HG03045 (cell line): Measurements from ENCODE around the gene PLEKHA5.
"Not testable (repeated sequence)": the region's sequence is repeated elsewhere in the genome, so short reads cannot be mapped to it uniquely, and the experiment has no call there.

Experiments
- ATAC-seq: cut with Tn5 transposase; IDR thresholded peaks from one replicate; pipeline ENCODE4 v1.9.1; 2021; ENCODE audit warnings: mild to moderate bottlenecking, moderate library complexity; ENCODE audit not compliant: unreplicated experiment

The PLEKHA5 gene

DNA sequence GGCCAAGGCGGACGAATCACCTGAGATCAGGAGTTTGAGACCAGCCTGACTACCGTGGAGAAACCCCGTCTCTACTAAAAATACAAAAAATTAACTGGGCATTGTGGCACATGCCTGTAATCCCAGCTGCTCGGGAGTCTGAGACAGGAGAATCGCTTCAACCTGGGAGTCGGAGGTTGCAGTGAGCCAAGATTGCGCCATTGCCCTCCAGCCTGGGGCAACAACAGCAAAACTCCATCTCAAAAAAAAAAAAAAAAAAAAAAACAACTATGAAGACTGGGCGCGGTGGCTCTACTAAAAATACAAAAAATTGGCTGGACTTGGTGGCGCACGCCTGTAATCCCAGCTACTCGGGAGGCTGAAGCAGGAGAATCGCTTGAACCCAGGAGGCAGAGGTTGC lies 176.1 kb downstream of the PLEKHA5 start:
- ATAC-seq, result not testable (repeated sequence)

DNA sequence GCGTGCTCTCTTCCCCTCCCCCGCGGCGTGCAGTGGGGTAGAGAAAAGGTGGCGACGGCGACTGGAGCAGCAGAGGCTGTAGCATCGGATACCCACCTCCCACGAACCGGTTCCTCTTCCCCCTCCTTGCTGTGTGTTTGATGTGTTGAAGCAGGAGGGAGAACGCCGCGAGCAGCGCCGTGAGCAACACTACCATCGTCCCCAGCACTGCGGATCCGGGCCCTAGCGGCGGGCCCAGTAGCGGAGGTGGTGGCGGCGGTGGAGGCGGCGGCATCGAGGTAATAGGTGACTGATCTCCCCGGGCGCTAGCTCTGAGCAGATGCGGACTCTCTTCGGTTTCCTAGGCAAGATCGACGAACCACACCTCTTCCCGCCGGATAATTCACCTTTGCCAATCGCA lies 176.8 kb downstream of the PLEKHA5 start:
- no peak for ATAC-seq

GRCh38 chr12:19307451-19307850 lies 177.9 kb downstream of the PLEKHA5 start:
- no peak for ATAC-seq

GRCh38 chr12:19311165-19311564 lies 181.6 kb downstream of the PLEKHA5 start:
- no peak for ATAC-seq

DNA sequence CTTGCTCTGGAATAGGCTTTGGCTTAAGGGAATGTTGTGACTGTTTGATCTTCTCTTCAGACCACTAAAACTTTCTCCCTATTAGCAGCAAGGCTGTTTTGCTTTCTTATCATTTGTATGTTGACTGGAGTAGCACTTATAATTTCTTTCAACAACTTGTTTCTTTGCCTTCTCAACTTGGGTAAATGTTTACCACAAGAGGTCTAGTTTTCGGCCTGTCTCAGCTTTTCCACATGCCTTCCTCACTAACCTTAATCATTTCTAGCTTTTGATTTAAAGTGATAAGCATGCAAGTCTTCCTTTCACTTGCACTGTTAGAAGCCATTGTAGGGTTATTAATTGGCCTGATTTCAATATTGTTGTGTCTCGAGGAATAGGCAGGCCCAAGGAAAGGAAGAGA lies 183.1 kb downstream of the PLEKHA5 start:
- ATAC-seq, result no peak

DNA sequence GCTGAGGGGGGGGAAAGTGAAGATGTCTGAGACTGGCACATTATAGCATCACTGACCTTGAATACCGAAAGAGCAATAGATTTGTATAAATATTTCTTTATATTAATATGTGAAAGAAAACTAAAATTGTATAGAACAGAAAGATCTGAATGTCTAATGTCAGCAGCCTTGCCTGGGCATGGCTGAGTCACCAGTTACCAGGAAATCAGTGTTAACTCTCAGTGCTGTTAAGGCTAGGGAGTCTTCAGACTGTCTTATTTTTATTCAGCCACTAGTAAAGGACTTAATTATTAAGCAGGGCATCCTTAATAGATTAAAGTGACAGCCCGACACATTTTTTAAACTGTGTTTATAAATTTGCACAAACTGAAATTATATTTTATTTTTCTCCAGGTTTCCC lies 186.9 kb downstream of the PLEKHA5 start:
- ATAC-seq, result no peak

DNA sequence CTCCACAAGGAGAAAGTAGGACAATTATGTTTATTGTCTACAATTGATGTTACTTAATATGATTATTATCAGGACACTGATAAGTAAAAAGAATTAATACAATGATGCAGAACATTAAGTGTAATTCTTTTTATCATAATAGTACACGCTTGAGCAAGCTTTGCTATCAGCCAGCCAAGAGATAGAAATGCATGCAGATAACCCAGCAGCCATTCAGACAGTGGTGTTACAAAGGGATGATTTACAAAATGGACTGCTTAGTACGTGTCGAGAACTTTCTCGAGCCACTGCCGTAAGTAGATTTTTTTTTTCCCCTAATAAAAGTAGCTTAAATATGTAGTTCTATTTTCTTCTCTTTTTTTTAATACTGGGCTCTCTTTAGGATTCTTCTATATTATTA lies 192.8 kb downstream of the PLEKHA5 start:
- ATAC-seq, result no peak

- no peak for ATAC-seq
Measured at GRCh38 chr12:19323805-19324204, 194.3 kb downstream of the PLEKHA5 start.

GRCh38 chr12:19326102-19326501 lies 196.6 kb downstream of the PLEKHA5 start:
- no peak for ATAC-seq

DNA sequence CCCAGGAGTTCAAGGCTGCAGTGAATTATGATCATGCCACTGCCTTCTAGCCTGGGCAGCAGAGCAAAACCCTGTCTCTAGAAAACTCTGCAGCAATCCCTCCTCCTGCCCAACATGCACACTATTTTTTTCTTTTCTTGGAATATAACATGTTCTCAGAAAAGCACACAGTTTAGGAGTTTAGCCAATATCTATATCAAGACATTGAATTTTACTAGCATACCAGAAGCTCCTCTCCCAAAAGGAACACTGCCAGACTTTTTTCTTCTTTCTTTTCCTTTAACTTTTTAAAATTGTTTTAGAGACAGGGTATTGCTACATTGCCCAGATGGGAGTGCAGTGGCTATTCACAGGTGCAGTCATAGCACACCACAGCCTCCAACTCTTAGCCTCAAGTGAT lies 202.7 kb downstream of the PLEKHA5 start:
- no peak for ATAC-seq

DNA sequence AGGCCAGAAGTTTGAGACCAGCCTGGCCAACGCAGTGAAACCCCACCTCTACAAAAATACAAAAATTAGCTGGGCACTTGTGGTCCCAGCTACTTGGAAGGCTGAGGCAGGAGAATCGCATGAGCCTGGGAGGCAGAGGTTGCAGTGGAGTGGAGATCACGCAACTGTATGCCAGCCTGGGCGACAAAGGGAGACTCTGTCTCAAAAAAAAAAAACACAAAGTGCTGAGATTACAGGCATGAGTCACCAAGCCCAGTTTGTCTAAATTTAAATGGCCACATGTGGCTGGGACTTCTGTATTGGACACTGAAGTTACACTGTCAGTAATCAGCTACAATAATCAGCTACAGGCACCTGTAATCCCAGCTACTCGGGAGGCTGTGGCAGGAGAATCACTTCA lies 208.9 kb downstream of the PLEKHA5 start:
- no peak for ATAC-seq

GRCh38 chr12:19350850-19351249 lies 221.3 kb downstream of the PLEKHA5 start:
- ATAC-seq, result not testable (repeated sequence)

GRCh38 chr12:19351346-19351745 lies 221.8 kb downstream of the PLEKHA5 start:
- ATAC-seq, result no peak

- no peak for ATAC-seq
Measured at GRCh38 chr12:19369691-19370148, 240.2 kb downstream of the PLEKHA5 start.

DNA sequence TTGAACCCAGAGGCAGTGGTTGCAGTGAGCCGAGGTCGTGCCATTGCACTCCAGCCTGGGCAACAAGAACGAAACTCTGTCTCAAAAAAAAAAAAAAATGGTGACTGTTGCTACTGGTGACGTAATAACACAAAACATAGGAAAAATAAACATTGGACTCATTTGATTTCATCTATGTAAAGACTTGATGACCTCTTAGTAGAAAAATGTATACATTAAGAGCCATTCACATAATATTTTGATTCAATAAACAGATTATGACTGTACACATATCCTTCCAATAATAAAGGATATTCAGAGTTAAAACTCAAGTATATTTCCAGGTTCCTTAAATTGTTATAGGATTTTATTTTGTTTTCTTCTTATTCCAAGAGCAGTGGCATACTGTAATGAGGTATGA lies 244.1 kb downstream of the PLEKHA5 start:
- no peak for ATAC-seq

- ATAC-seq, result no peak
Measured at GRCh38 chr12:19375888-19376287, 246.4 kb downstream of the PLEKHA5 start.

DNA sequence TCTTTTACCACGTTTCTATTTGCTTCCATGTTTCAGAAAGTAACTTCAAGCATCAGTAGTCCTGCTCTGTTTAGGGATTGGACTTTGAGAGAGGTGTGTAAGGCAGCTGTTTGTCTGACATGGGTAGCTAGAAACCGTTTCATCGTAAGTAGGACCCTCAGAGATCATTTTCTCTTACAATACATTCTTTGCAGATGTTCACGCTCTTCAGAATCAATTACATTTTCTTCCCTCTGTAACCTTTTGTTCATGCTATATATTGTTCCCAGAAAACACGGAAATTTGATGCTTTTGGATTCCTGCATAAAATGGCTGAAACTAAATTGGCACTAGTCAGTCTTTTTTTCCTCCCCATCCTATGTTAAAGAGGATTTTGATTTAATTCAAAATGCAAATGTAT lies 247.2 kb downstream of the PLEKHA5 start:
- no peak for ATAC-seq

GRCh38 chr12:19382111-19382526 lies 252.6 kb downstream of the PLEKHA5 start:
- peak; percentile 97 for ATAC-seq

DNA sequence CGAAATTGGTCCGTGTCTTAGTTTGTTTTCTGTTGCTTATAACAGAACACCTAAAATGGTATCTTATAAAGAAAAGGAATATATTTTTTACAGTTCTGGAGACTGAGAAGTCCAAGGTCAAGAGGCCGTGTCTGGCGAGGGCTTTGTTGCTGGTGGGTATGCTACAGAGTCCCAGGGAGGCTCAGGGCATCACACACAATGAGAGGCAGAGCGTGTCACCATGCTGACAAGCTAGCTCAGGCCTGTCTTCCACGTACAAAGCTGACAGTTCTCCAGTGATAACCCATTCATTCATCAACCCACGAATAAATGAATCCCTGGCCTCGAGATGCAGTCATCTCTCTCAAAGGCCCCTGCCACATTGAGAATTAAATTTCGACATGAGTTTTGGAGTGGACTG lies 253.0 kb downstream of the PLEKHA5 start:
- no peak for ATAC-seq

DNA sequence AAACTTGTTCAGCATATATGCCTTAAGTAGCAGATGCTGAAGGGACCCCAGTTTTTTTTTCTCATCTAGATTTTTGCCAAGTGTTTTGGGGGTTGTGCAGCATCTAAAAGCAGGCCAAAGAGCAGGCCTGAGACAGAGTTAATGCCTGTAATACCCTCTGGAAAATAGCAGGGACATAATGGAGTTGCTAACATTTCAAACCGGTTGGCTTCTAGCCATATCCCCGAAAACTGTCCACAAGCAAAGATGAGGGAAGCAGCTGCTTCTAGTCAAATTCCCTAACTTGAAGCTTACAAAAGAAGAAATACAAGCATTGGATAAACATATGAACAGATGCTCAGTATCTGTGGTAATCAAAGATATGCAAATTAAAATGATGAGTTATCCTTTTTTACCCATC lies 257.6 kb downstream of the PLEKHA5 start:
- ATAC-seq, result no peak

GRCh38 chr12:19388131-19388549 lies 258.6 kb downstream of the PLEKHA5 start:
- no peak for ATAC-seq

GRCh38 chr12:19390051-19390598 lies 260.6 kb downstream of the PLEKHA5 start:
- no peak for ATAC-seq

GRCh38 chr12:19392644-19393043 lies 263.1 kb downstream of the PLEKHA5 start:
- ATAC-seq, result not testable (repeated sequence)
